PC-3 (cell line): ENCODE data around the gene FLNC. TPM values are rescaled to one million over a fixed set of nuclear protein-coding genes. Genes with fewer than 3 reads are reported as not detected.

Experiments used
- ATAC-seq: fragments of 200-7000 bp; cut with Tn5 transposase; 2 replicates; pipeline ENCODE4 v1.9.1; 2020; ENCODE audit warnings: mild to moderate bottlenecking, moderate library complexity
- BruUV-seq: library from RNA; stranded (reverse); fragments of 400-500 nt; replicated peaks from 2 replicates; lab custom pipeline; 2021; lab: Mats Ljungman, UMichigan
- CTCF ChIA-PET: fragments of 300-600 bp; sonication (Branson Sonifier 250); formaldehyde crosslinking; loops from one replicate; lab custom pipeline; 2022; ENCODE audit warnings: antibody characterized with exemption; lab: Charles Lee
- POLR2A ChIA-PET: fragments of 300-600 bp; sonication (Branson Sonifier 250); formaldehyde crosslinking; loops from one replicate; lab custom pipeline; 2022; ENCODE audit warnings: antibody characterized with exemption; ENCODE audit not compliant: unreplicated experiment; lab: Charles Lee
- DNase-seq: peaks from one replicate; pipeline ENCODE4 v3.0.0-alpha.2; 2015
- H2AFZ ChIP-seq: fragments of 300-600 bp; sonication (generic); 2 replicates; pipeline ENCODE4 v1.6.0; 2016; ENCODE audit warnings: antibody characterized with exemption, low read length
- H3F3A ChIP-seq: fragments of 300-600 bp; sonication (generic); one replicate; pipeline ENCODE4 v1.6.0; 2017; ENCODE audit warnings: antibody characterized with exemption, low read length, control low read depth, mild to moderate bottlenecking; ENCODE audit not compliant: unreplicated experiment
- H3K27ac ChIP-seq: fragments of 300-600 bp; sonication (generic); 2 replicates; pipeline ENCODE4 v1.5.1; 2016; ENCODE audit warnings: mild to moderate bottlenecking, low read length
- H3K27me3 ChIP-seq: fragments of 300-600 bp; sonication (generic); 2 replicates; pipeline ENCODE4 v1.6.1; 2016; ENCODE audit warnings: low read length, mixed read lengths
- H3K36me3 ChIP-seq: fragments of 300-600 bp; sonication (generic); 2 replicates; pipeline ENCODE4 v1.6.1; 2016; ENCODE audit warnings: low read depth, mixed run types, low read length, mixed read lengths
- H3K4me1 ChIP-seq: fragments of 300-600 bp; sonication (generic); 2 replicates; pipeline ENCODE4 v1.5.1; 2016; ENCODE audit warnings: low read length; ENCODE audit not compliant: insufficient read depth
- H3K4me2 ChIP-seq: fragments of 300-600 bp; sonication (generic); 2 replicates; pipeline ENCODE4 v1.6.0; 2016; ENCODE audit warnings: low read length
- H3K4me3 ChIP-seq: fragments of 300-600 bp; sonication (generic); 2 replicates; pipeline ENCODE4 v1.5.1; 2016; ENCODE audit warnings: mild to moderate bottlenecking, low read length, mixed read lengths
- H3K79me2 ChIP-seq: fragments of 300-600 bp; sonication (generic); 2 replicates; pipeline ENCODE4 v1.6.1; 2017; ENCODE audit warnings: low read length, mixed read lengths
- H3K9ac ChIP-seq: fragments of 300-600 bp; sonication (generic); 2 replicates; pipeline ENCODE4 v1.6.0; 2016; ENCODE audit warnings: mild to moderate bottlenecking, low read length
- H3K9me2 ChIP-seq: fragments of 300-600 bp; sonication (generic); replicated peaks from 2 replicates; pipeline ENCODE4 v1.6.1; 2016; ENCODE audit warnings: mixed run types, low read length, mixed read lengths
- H3K9me3 ChIP-seq: fragments of 300-600 bp; sonication (generic); 2 replicates; pipeline ENCODE4 v1.6.1; 2016; ENCODE audit warnings: low read length, mixed read lengths
- H4K20me1 ChIP-seq: fragments of 300-600 bp; sonication (generic); 2 replicates; pipeline ENCODE4 v1.6.1; 2016; ENCODE audit warnings: low read length, mixed read lengths
- CTCF ChIP-seq: fragments of 300-600 bp; sonication (generic); conservative IDR thresholded peaks from 2 replicates; pipeline ENCODE4 v1.5.1; 2017; ENCODE audit warnings: antibody characterized with exemption, low read depth, mild to moderate bottlenecking, low read length
- EZH2 ChIP-seq: fragments of 300-600 bp; sonication (generic); IDR thresholded peaks from one replicate; pipeline ENCODE4 v1.6.1; 2017; ENCODE audit warnings: antibody characterized with exemption, mild to moderate bottlenecking, low read length; ENCODE audit not compliant: unreplicated experiment
- EZH2phosphoT487 ChIP-seq: fragments of 300-600 bp; sonication (generic); IDR thresholded peaks from 2 replicates; pipeline ENCODE4 v1.6.1; 2018; ENCODE audit warnings: mild to moderate bottlenecking, antibody characterized with exemption, low read length, borderline replicate concordance
- intact Hi-C: fragments of 100-400 bp; cut with micrococcal nuclease; formaldehyde crosslinking; loops from 2 replicates; pipeline ENCODE4 v1.9.0; 2023
- total RNA-seq: library from RNA; depleted of rRNA; stranded (reverse); fragments of >200 nt; gene quantifications from 2 replicates; pipeline ENCODE4 v1.2.3, GENCODE V29; 2014

FLNC gene
- total RNA-seq, 1 experiment from 2014 or later: 88.7 TPM

GRCh38 chr7:128845987-128846386 is 15.8 kb downstream of the FLNC start:
- no peak for TF ChIP-seq CTCF
- TF ChIP-seq EZH2: no peak
- TF ChIP-seq EZH2phosphoT487: no peak
- H3K79me2 ChIP-seq: no peaks in the 10 kb centered on the region
- ATAC-seq: no peak
- intact Hi-C loops: no loop called here
- no peak for DNase-seq
- H3K27me3 ChIP-seq: no peaks in the 10 kb centered on the region
- no peaks in the 10 kb centered on the region for H3K4me1 ChIP-seq
- CTCF ChIA-PET: no interaction called here
- no peaks in the 10 kb centered on the region for H3K9me2 ChIP-seq
- H3K36me3 ChIP-seq: peaks cover 16% of the 10 kb centered on the region
- H3K4me3 ChIP-seq: no peak overlapping the region
- no peak overlapping the region for H3K9ac ChIP-seq
- no peaks in the 10 kb centered on the region for H4K20me1 ChIP-seq
- no peak overlapping the region for H2AFZ ChIP-seq
- H3F3A ChIP-seq: no peaks in the 10 kb centered on the region
- BruUV-seq: no TSS peak
- H3K9me3 ChIP-seq: no peaks in the 10 kb centered on the region
- POLR2A ChIA-PET: no interaction called here
- H3K27ac ChIP-seq: no peak overlapping the region
- no peak overlapping the region for H3K4me2 ChIP-seq

GRCh38 chr7:128846781-128847444 is 16.7 kb downstream of the FLNC start:
- Histone ChIP-seq H3K9me2 (no peaks in the 10 kb centered on the region), H3K9ac (no peak overlapping the region), H4K20me1 (no peaks in the 10 kb centered on the region), H3K9me3 (no peaks in the 10 kb centered on the region), H3K4me3 (no peak overlapping the region), H3K79me2 (no peaks in the 10 kb centered on the region), H3K4me1 (no peaks in the 10 kb centered on the region), H2AFZ (no peak overlapping the region), H3K36me3 (peaks cover 12% of the 10 kb centered on the region), H3K27ac (no peak overlapping the region), H3F3A (no peaks in the 10 kb centered on the region), H3K4me2 (no peak overlapping the region), H3K27me3 (no peaks in the 10 kb centered on the region)
- DNase-seq (no peak), ATAC-seq (no peak)
- TF ChIP-seq EZH2 (no peak), CTCF (no peak), EZH2phosphoT487 (no peak)
- intact Hi-C loops: no loop called here
- no TSS peak for BruUV-seq
- ChIA-PET CTCF (no interaction called here), POLR2A (no interaction called here)

GRCh38 chr7:128847721-128848211 is 17.6 kb downstream of the FLNC start:
- Histone ChIP-seq H2AFZ (no peak overlapping the region), H3K4me1 (no peaks in the 10 kb centered on the region), H3K9ac (no peak overlapping the region), H3K27ac (no peak overlapping the region), H3F3A (no peaks in the 10 kb centered on the region), H3K36me3 (peaks cover 8% of the 10 kb centered on the region; the same call in 1 of the 2 replicates), H3K4me3 (no peak overlapping the region), H3K4me2 (no peak overlapping the region), H3K27me3 (no peaks in the 10 kb centered on the region), H4K20me1 (no peaks in the 10 kb centered on the region), H3K9me3 (no peaks in the 10 kb centered on the region), H3K9me2 (no peaks in the 10 kb centered on the region), H3K79me2 (no peaks in the 10 kb centered on the region)
- no peak for DNase-seq
- intact Hi-C loops: no loop called here
- no peak for TF ChIP-seq CTCF
- no peak for TF ChIP-seq EZH2
- no peak for TF ChIP-seq EZH2phosphoT487
- CTCF ChIA-PET: no interaction called here
- no TSS peak for BruUV-seq
- POLR2A ChIA-PET: no interaction called here
- ATAC-seq: no peak
